ENCODE data around the gene TUNAR.

Gene TUNAR

DNA sequence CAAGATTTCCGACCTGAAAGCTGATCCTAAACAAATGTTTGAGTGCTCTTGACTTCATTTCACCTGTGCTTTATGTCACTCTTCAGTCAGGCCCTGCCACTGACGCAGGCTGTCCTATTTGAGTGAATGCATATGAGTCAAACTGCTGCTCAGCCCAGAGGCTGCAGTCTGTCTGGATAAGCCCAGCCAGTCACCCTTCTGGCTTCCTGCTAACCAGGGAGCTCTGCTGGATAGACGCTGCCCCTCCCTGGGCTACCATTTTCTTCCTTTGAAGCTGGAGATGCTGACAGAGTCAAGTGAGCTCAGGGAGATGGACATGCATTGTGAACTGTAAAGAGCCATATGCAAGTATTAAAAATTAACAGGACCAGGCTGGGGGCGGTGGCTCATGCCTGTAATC, 5.1 kb upstream of the TUNAR start:
- DNase-seq (ENCODE audit: extremely low read depth in 1 of 2, low read depth in 1 of 2): no peak

DNA sequence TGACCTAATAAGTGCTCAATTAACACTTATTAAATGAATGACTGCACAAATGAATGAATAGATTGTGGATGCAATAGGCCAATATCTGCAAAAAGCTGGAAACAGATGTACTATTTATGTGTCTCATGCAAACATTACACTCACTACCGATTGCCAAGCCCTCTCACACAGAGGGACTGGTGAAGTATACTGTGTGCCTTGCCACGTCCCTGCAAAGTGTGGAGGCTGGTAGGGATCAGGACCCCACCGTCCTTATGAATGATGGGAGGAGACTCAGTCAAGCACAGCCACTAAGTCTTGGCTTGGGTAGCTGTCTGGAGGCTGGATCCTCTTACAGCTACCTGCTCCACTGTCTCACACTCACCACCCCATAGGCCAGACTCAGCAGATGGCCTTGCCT, 3.9 kb upstream of the TUNAR start:
- no peak for DNase-seq (ENCODE audit: extremely low read depth in 1 of 2, low read depth in 1 of 2)

DNA sequence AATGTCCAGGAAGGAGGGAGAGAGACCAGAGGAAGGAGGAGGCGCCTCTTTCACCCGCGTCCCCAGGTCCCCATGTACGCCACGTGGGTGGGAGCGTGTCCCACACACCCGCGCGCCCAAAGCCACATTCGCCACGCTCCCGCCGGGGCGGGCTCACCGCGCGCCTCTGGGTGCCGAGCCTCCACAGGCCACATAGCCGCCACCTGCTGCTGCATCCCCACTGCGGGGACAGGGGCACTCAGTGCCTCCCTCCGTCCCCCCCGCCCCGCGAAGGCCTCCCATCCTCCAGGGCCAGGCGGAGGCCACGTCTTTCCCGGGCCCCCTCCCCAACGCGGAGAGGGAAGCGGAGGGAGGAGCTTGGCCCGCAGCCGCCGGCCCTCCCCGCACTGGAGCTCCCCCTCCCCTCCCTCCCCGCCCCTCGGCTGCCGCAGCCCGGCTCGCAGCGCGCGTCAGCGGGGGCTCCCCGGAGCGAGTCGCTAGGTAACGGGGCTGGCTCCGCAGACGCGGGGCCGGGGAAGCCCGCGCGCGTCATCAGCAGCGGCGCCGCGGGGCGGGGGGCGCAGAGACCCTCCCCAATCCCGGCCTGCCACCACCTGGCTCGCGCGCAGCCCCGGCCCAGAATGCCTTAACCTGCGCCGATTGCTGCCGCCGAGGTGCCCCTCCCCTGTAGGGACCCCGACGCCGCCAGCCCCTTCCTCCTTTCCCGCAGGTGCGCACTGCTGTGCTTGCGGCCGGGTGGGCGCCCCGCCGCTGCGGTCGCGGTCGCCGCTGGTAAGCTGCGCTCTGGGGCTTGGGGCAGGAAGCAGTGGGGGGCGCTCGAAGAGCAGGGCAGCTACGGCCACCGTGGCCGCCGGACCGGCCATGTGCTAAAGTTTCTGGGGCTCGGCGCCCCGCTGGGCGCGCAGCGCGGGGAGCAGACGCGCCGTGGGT, 536 bp upstream of the TUNAR start:
- no peak for DNase-seq (ENCODE audit: extremely low read depth in 1 of 2, low read depth in 1 of 2)

DNA sequence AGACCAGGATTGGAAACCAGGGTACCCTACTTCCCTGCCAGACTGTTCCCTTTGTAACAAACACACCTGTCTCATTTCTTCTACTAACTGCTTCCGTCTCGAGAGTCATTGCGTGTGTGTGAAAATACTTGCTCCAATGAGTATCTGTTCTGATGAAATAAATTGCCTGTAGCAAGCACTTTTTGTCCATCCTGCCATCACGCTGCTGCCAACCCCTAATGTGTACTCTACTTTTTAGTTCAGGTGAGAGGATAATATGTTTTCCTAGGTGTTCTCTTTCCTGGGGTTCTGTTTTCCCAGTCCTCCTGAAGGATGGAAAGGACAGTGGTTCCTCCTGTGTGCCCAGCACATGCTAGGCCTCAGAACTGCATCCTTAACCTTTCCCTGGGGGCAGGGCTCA, 1.0 kb downstream of the TUNAR start:
- no peak for DNase-seq (ENCODE audit: extremely low read depth in 1 of 2, low read depth in 1 of 2)

DNA sequence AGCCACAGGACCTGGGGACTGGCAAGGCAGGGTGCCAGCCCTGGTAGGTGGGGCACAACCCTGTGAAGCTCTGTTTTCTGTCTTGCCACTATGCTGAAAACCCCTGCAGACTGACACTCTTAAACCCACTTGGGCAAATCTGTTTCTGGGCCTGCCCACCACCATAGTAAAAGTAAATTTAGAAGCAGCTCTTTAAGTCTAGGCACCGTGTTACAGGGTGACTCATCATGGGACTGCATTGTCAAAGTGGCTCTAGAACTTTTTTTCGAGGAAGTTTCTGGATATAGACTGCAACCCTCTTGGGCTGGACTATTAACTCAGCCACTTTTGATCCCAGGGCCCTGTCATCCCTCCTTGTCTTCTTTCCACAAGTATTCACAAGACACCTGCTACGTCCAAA, 7.7 kb downstream of the TUNAR start:
- DNase-seq (ENCODE audit: extremely low read depth in 1 of 2, low read depth in 1 of 2): no peak

DNA sequence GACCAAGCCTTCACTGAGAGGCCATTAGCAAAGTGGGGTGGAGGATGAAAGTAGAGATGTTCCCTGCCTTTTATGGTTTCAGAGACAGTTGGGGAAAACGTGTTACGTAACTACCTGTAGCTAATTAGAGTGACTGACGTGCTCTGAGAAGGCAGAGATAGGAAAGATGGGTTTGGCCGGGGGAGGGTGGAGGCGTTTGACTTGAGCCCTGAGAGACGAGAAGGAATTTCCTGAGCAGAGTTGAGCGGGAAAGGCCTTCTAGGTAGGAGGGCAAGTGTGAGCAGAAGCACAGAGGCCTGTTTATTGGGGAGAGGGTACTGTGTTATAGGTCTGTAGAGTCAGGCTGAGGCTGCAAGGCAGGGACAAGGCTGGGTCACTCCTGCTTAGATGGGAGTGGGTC, 8.6 kb downstream of the TUNAR start:
- DNase-seq (ENCODE audit: extremely low read depth in 1 of 2, low read depth in 1 of 2): no peak

DNA sequence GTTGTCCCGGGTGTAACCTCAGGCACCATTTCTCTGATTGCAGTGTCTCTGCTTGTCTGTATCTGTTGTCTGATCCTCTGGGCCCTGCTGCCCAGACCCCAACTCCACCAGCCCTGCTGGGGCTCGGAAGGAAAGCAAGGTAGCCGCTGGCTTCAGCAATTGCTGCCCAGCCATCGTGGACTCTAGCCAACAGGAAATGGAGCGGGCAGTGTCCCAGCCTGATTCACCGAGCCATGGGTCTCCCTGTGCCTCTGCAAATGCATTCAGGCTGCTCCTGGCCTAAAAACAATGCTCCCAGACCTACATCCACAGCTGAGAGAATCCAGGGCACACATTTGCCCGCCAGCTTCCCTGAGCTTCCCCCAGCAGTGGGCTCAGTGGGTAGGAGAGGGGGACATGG, 9.2 kb downstream of the TUNAR start:
- DNase-seq (ENCODE audit: extremely low read depth in 1 of 2, low read depth in 1 of 2): no peak

DNA sequence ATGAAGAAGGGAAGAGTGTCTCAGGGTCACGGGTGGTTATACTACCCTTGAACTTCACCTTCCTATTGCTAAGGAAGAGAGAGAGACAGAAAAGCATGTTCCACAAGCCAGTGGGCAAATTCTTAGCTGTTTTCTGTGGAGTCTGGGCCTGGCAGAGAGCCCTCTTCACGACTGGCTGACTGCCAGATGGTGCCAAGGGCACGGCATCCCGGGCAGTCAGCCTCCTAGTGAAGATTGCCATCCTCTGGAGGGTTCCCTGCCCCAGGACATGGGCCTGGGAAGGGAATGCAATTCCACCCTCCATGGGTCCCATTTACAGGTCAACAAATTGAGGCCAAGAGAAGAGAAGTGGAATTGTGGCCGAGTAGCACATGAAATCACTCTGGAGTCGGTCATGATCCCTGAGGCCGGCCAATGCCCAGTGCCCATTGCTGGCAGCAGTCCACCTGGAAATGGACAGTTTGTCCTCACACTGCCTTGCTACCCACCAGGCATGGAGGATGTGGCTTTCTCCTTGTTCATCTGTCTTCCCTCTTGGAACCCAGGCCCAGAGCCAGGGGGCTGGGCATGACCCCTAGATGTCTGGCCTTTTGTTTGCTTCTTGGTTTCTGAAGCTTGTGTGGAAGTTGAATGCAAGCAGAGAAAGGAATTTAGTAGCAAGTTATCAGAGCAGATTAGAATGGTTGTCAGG, 9.9 kb downstream of the TUNAR start:
- no peak for DNase-seq (ENCODE audit: extremely low read depth in 1 of 2, low read depth in 1 of 2)

DNA sequence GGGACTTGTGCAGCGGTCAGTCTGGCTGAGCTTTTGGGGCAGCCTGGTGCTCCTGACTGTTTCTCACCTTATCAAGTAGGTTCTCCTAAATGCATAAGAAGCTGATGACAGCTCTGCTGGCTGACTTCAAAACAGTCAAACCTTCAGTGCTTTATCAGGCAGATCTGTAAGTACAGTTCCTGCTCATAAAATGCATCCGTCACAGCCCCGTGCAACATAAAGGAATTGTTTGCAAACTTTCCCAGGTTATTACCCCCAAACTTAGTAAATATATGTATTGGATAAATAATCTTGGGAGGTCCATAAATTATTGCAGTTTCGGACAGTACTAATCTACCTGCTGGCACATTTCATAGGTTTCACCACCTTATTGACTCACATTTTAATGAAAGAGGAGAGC, 10.7 kb downstream of the TUNAR start:
- DNase-seq (ENCODE audit: extremely low read depth in 1 of 2, low read depth in 1 of 2): no peak

DNA sequence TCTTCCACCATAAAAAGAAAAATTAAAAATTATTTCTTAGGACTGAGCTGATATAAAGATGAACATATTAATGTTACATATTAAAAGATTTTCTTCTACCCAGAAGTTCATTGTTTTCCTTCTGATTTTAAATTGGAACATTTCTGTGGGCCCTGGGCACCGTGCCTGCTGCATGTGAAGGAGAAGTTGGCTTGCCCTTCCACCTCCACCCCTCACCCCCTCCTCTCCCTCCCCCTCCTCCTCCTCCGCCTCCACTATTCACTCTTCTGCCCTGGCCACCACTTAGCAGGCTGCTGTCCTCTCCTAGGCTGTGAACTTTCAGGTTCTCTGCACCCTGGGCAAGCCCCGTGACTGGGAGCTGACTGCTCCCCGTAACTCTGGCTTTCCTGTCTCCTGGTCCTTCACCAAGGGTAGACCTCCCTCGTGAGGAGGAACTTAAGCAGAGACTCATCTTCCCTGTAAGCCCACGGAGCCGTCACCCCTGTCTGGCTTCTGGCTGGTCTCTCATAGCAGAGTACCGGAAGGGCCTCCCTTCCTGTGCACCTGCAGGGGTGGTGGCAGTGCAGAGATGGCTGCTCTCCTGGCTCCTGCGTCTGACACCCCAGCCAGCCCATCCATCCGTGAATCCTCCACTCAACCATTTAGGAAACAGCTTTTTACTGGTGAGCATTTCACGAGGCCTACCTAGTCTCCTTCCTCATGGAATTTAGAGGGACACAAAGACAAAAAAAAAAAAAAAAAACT, 12.8 kb downstream of the TUNAR start:
- DNase-seq (ENCODE audit: extremely low read depth in 1 of 2, low read depth in 1 of 2): no peak

DNA sequence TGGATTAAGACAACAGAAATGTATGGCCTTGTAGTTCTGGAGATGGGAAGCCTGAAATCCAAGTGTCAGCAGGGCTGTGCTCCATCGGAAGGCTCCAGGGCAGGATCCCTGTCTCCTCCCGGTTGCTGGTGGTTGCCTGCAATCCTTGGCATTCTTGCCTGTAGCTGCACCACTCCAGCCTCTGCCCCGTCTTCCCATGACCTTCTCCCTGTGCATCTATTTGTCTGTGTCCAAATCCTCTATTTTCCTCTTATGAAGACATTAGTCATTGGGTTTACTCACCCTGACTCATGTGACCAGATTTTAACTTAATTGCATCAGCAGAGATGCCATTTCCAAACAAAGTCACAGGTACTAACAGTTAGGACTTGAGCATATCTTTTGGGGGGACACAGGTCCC, 15.1 kb downstream of the TUNAR start:
- no peak for DNase-seq (ENCODE audit: extremely low read depth in 1 of 2, low read depth in 1 of 2)

DNA sequence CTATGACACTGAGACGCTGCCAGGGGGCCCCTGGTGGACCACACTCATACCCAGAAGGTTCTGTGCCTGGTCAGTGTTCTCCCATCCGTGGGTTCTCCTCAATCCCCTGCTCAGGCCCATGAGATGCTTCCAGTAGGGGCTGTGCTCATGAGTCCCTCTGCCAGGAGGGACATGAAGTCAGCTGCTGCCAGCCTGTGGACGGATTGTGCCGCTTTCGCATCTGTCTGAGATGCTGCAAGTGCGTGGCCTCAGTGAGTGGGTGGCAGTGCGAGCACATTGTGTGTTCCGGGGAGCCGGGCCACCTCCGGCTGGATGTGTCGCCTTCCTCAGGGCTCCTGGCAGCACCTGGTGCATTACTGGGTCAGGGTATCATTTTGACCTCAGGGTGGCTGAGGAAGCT, 15.5 kb downstream of the TUNAR start:
- no peak for DNase-seq (ENCODE audit: extremely low read depth in 1 of 2, low read depth in 1 of 2)

DNA sequence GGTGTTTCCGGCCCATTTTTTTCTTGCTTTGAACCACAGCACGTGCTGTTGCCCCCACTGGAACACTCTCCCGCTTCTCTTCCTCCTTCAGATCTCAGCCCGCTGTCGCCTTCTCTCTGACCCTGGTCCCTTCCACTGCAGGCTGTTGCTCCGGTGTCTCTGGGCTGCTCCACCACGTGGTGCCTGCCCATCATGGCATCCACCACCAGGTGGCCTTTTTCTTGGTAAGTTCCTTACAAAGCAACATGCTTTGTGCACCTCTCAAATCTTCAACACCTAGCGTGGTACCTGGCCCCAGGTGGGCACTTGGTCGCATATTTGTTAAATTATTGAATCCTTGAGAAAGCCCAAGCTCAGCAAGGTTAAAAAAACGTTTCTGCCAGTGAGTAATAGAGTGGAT, 19.1 kb downstream of the TUNAR start:
- no peak for DNase-seq (ENCODE audit: extremely low read depth in 1 of 2, low read depth in 1 of 2)

DNA sequence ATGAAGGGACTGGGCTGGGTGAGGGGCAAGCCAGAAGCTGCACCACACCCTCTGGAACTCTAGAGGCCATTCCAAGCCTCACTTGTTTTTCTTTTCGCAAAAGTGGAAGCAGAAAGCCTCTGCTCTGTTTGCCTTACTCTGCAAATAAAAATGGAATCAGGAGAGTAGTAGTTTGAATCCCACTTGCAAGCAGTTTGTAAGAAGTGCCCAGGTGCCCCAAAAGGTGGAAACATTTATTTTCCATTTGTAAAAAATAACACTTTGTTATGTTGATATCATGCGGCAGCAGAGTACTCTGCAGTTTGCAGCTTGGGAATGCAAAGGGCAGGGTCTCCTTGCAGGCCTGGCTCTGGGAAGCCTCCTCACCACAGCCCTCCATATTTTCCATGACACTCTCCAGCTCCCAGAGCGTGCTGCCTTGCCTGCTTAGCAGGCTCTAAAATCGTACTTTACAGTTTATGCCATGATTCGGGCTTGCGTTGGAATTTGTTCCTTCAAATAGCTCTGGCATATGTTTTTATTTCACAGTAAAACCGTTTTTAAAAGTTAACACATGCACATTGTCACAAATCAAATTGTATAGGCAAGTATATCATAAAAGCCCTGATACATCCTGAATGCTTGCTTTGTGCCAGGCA, 20.0 kb downstream of the TUNAR start:
- no peak for DNase-seq (ENCODE audit: extremely low read depth in 1 of 2, low read depth in 1 of 2)

DNA sequence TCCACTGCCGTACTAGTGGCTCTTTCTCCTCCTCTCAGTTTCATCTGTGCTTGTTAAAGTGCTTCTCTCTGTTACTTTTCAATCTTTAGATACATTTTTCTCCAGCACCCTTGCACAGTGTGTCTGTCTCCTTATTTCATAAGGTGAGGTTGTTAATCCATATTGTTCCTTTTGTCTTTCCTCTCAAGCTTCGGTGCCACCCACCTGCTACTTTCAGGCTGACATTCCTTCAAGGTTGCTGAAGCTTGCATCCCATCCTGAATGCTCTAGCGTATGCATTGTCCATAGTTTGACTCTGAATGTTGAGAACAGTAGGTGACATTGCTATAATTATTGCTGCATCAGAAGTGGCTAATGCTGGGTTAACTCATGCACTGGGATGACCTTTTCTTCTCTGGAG, 20.6 kb downstream of the TUNAR start:
- DNase-seq (ENCODE audit: extremely low read depth in 1 of 2, low read depth in 1 of 2): no peak

DNA sequence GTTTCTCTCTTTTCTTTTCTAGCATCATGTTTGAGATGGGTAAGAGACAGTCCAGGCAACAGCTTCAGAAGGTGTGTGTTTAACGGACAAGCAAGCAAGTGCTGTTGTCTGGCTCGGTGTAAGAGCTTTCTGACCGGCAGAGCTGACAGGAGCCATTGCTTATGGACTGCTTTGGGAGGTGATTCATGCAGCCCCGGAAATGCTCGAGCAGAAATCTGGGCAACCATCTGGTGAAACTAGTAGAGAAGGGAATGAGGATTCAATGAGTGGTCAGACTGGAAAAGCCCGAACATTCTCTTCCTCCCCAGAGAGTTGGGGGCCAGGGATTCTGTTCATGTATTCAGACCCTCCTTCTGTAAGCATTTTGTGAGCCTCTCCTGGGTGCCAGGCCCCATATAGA, 24.4 kb downstream of the TUNAR start:
- DNase-seq (ENCODE audit: extremely low read depth in 1 of 2, low read depth in 1 of 2): no peak

DNA sequence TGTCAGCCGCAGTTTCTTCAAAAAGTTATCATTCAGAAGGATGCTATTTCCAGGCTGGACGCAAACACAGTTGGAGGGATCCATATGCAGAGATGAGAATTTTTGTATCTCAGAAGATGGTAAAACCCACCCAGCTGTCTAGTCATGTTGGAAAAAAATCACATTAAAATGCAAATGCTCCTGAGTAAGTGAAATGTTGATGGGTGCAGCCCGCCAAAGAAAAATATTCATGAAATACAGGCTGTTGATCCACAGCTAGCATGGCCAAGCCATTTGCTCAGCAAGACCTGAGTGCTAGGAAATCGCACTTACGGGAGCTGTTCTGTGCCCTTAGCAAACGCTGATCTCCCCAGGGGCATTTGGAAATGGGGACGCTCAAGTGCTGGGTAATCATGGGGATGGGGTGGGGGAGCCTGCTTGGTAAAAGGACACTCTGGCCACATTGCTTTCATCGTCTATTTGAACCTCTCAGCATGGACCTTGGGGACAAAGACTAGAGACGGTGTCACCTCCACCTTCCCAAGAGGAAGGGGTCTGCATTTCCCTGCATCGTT, 25.7 kb downstream of the TUNAR start:
- no peak for DNase-seq (ENCODE audit: extremely low read depth in 1 of 2, low read depth in 1 of 2)

DNA sequence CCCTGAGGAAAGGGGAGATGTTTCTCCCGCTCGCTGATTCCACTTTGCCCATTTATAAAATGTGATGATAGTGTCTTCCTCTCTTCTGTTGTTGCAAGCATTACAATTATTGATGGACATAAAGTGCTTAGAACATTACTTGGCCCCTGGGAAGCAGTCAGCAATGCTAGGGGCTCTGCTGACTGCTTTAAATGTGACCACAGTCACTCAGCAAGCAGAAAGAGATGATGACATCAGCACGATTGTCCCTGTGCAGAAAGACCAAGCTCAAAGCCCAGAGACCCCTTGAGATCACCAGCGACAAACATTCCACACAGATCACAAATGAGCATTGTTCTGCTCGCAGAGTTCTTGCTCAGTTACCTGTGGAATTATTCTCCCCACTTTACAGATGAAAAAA, 26.5 kb downstream of the TUNAR start:
- no peak for DNase-seq (ENCODE audit: extremely low read depth in 1 of 2, low read depth in 1 of 2)

DNA sequence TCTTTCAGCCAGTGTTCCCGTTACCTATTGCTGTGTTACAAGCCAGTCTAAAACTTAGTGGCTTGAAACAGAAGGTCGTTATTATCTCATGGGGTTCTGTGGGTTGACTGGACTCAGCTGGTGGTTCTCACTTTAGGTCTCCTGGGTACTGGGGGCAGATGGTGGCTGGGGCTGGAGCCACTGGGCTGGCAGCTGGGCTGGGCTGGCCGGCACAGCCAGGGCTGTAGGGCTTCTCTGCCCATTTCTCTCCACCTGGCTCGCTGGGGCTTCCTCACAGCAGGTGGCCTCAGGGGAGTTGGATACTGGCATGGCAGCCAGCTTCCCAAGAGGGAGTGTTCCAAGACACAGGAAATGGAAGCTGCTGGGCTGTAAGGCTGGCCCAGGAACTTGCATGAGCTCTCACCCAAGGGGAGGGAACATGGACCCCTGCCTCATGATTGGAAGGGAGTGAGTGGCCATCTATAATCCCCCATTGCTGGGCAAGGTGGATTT, 27.0 kb downstream of the TUNAR start:
- DNase-seq (ENCODE audit: extremely low read depth in 1 of 2, low read depth in 1 of 2): no peak

DNA sequence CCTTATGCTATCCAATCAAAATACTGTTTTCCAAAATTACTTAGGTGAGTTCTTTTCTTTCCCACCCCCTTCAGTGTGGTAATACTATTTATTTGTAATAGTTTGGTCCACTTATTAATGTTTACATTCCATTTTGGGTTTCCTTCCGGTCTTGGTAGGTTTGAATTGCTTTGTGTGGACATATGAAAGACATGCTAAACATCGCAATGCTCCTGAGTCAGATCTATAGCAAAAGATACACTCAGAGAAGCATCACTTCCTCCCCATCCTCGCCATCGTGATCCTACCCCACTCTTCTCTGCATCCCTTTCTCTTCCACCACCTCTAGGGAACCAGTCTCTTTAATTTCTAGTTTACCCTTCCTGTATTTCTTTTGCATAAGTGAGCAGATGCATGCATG, 30.0 kb downstream of the TUNAR start:
- DNase-seq (ENCODE audit: extremely low read depth in 1 of 2, low read depth in 1 of 2): no peak

DNA sequence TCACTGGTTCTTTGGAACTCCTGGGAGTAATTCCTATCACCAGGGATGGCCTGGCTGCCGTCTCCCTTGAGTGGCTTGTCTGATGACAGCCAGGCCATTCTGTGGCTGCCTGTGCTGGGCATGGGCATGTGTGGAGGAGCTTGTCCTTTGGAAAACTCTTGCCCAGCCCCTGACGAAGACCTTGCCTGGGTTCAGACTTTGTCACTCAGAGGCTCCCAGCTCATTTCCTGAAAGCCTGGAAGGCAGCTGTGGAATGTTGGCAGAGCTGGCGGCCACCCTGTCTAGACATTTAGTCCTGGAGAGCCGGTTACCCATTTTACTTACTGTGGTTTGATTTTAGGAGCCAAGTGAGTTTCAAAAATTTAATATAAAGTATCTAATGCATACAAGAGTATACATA, 34.0 kb downstream of the TUNAR start:
- DNase-seq (ENCODE audit: extremely low read depth in 1 of 2, low read depth in 1 of 2): no peak
